Peyer's patch (tissue), 4 donors: ENCODE measurements around the gene MRI1. TPM values are rescaled to one million over a fixed set of nuclear protein-coding genes. Genes with fewer than 3 reads are reported as not detected.

Experiments used
- DNase-seq, 3 donors: peaks; one replicate each; pipeline ENCODE4 v3.0.0-alpha.2; 2017 to 2019
- H3K27ac ChIP-seq, 4 donors: fragments of 200-600 bp; sonication (generic); one replicate each; pipeline ENCODE4 v1.5.1; 2016 to 2019
- H3K27me3 ChIP-seq, 2 donors: fragments of 200-600 bp; sonication (generic); one replicate each; pipeline ENCODE4 v1.5.1; 2019
- H3K36me3 ChIP-seq, 3 donors: fragments of 200-600 bp; sonication (generic); one replicate each; pipeline ENCODE4 v1.5.1; 2016 to 2019
- H3K4me1 ChIP-seq, 4 donors: fragments of 200-600 bp; sonication (generic); one replicate each; pipeline ENCODE4 v1.5.1; 2016 to 2019
- H3K4me3 ChIP-seq, 4 donors: fragments of 200-600 bp; sonication (generic); 1 replicate in 3 of 4; 2 replicates in 1 of 4; pipeline ENCODE4 v1.5.1; 2016 to 2019; ENCODE audit warnings: mild to moderate bottlenecking in 1 of 4
- H3K9me3 ChIP-seq, 4 donors: fragments of 200-600 bp; sonication (generic); one replicate each; pipeline ENCODE4 v1.5.1; 2016 to 2019; ENCODE audit warnings: mild to moderate bottlenecking in 1 of 4
- POLR2A ChIP-seq, 2 donors: fragments of 450-650 bp; IDR thresholded peaks; one replicate each; pipeline ENCODE4 v1.5.1; 2017; ENCODE audit warnings: antibody characterized with exemption in 2 of 2, mild to moderate bottlenecking in 2 of 2, moderate library complexity in 2 of 2
- total RNA-seq, 4 donors: library from RNA; depleted of rRNA; stranded (reverse); fragments of >200 nt; gene quantifications; one replicate each; pipeline ENCODE4 v1.1.0, GENCODE V29; 2016
- TF ChIP-seq, protein P1 (sequence below), 6 experiments: fragments of 450-650 bp in 4 of 6; fragments of 200-600 bp in 2 of 6; sonication (generic) in 1 of 6; IDR thresholded peaks; one replicate each; pipeline ENCODE4 v1.5.1; 2017 to 2019; ENCODE audit warnings: antibody characterized with exemption in 6 of 6, mild to moderate bottlenecking in 3 of 6, moderate library complexity in 1 of 6

MRI1 gene
- total RNA-seq, 4 donors from 2014 or later, result 59.2 to 126 (median 95.7) TPM

- Histone ChIP-seq H3K4me3 (no peak overlapping the region), H3K36me3 (no peaks in the 10 kb centered on the region), H3K27me3 (no peaks in the 10 kb centered on the region), H3K4me1 (peaks cover 0 to 15% (median 5%) of the 10 kb centered on the region in 4 donors), H3K27ac (no peak overlapping the region), H3K9me3 (no peaks in the 10 kb centered on the region)
- DNase-seq, result no peak
- TF ChIP-seq, protein P1, sequence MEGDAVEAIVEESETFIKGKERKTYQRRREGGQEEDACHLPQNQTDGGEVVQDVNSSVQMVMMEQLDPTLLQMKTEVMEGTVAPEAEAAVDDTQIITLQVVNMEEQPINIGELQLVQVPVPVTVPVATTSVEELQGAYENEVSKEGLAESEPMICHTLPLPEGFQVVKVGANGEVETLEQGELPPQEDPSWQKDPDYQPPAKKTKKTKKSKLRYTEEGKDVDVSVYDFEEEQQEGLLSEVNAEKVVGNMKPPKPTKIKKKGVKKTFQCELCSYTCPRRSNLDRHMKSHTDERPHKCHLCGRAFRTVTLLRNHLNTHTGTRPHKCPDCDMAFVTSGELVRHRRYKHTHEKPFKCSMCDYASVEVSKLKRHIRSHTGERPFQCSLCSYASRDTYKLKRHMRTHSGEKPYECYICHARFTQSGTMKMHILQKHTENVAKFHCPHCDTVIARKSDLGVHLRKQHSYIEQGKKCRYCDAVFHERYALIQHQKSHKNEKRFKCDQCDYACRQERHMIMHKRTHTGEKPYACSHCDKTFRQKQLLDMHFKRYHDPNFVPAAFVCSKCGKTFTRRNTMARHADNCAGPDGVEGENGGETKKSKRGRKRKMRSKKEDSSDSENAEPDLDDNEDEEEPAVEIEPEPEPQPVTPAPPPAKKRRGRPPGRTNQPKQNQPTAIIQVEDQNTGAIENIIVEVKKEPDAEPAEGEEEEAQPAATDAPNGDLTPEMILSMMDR (IDR thresholded peaks at IDR 0.05), result no peak
- TF ChIP-seq POLR2A (IDR thresholded peaks at IDR 0.05), result no peak
Measured at GRCh38 chr19:13734751-13735150, 29.6 kb upstream of the MRI1 start.

- no peak overlapping the region for H3K27ac ChIP-seq
- DNase-seq, result no peak
- no peaks in the 10 kb centered on the region for H3K36me3 ChIP-seq
- H3K4me3 ChIP-seq, result no peak overlapping the region
- H3K9me3 ChIP-seq, result no peaks in the 10 kb centered on the region
- TF ChIP-seq POLR2A (IDR thresholded peaks at IDR 0.05), result no peak
- TF ChIP-seq, protein P1 (IDR thresholded peaks at IDR 0.05), result no peak
- no peaks in the 10 kb centered on the region for H3K4me1 ChIP-seq
- no peaks in the 10 kb centered on the region for H3K27me3 ChIP-seq
Measured at GRCh38 chr19:13738073-13738472, 26.2 kb upstream of the MRI1 start.

DNA sequence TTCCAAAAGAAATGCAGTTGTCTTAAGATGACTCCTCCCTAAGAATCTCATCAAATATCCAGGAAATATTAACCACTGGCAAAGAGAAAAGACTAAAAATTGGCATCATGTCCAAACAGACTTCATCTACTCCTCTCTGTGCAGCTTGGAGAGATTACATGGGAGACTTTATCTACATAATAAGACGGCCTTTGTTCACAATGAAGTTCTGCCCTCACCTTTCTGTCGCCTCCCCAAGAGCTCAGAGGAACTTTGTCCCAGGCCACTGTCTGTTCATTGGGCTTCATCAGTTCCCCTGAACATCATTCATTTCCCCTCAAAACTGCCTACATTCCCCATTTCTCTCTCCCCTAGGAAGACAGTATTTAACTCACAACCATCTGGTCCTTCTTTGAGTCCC, 22.4 kb upstream of the MRI1 start:
- H3K4me3 ChIP-seq, result no peak overlapping the region

DNA sequence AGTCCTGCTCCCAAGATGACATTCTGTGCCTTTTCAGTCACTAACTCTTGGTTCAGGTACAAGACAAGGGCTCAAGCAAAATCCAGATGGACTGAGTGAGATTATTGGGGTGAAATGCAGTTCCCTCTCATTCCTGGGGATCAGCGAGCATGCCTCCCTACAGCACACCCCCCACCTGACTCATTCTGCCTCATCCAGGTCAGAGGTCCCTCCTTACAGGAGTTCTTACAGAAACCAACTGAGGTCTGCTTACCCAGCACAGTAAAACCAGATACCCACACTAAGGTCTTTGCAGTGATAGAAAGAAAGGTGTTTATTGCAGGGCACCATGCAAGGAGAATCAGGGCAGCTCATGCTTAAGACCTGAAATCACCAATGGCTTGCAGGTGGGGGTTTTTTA, 21.6 kb upstream of the MRI1 start:
- H3K4me1 ChIP-seq, result no peaks in the 10 kb centered on the region
- no peak overlapping the region for H3K27ac ChIP-seq
- H3K27me3 ChIP-seq, result no peaks in the 10 kb centered on the region
- H3K9me3 ChIP-seq, result no peaks in the 10 kb centered on the region
- H3K36me3 ChIP-seq, result no peaks in the 10 kb centered on the region
- DNase-seq, result no peak
- H3K4me3 ChIP-seq, result no peak overlapping the region
- no peak for TF ChIP-seq POLR2A (IDR thresholded peaks at IDR 0.05)

More for the DNA sequence above, 22.4 kb upstream of the MRI1 start:
- DNase-seq, result no peak
- Histone ChIP-seq H3K27ac (no peak overlapping the region), H3K27me3 (no peaks in the 10 kb centered on the region), H3K9me3 (no peaks in the 10 kb centered on the region), H3K4me1 (no peaks in the 10 kb centered on the region), H3K36me3 (no peaks in the 10 kb centered on the region)
- TF ChIP-seq POLR2A (IDR thresholded peaks at IDR 0.05), result no peak
- TF ChIP-seq, protein P1 (IDR thresholded peaks at IDR 0.05), result no peak

DNA sequence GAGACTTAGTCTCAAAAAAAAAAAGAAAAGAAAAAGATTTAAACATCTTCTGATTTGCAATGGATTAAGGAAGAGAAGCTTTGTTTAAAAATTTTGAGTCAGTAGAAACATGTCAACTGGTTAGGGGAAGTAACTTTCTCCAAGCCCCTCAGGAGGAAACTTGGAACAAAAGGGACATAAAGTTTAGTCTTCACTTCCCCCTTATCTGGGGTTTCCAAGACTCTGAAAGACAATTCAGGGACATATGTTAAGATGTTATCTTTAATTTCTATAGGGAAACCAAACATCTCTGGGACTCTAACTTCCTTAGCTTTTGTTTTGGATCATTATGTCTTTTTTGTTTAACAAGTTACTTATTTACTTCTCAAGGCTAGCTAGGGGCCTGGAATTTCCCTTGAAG, 20.1 kb upstream of the MRI1 start:
- H3K27ac ChIP-seq, result no peak overlapping the region
- H3K27me3 ChIP-seq, result no peaks in the 10 kb centered on the region
- TF ChIP-seq, protein P1 (IDR thresholded peaks at IDR 0.05), result no peak
- no peak for TF ChIP-seq POLR2A (IDR thresholded peaks at IDR 0.05)
- DNase-seq, result no peak
- no peak overlapping the region for H3K4me3 ChIP-seq
- H3K36me3 ChIP-seq, result no peaks in the 10 kb centered on the region
- H3K4me1 ChIP-seq, result peaks cover 0 to 8% (median 0%) of the 10 kb centered on the region in 4 donors
- H3K9me3 ChIP-seq, result no peaks in the 10 kb centered on the region

DNA sequence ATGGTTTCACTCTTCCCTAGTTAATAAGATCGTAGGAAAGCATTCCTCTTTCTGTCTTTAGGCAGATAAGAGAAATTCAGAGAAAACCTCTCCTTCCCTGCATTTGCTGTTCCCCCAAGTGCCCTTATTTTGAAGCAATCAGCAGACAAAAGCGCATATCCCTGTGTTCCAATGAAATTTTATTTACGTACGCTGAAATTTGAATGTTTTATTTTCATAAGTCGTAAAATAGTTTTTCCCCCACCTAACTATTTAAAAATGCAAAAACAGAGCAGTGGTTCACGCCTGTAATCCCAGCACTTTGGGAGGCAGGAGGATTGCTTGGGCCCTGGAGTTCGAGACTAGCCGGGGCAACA, 17.2 kb upstream of the MRI1 start:
- Histone ChIP-seq H3K27ac (peak overlapping the region; percentile 81 to 93 (median 90)), H3K27me3 (no peaks in the 10 kb centered on the region), H3K36me3 (peaks cover 0 to 12% (median 0%) of the 10 kb centered on the region in 3 donors), H3K4me1 (peaks cover 0 to 19% (median 0%) of the 10 kb centered on the region in 4 donors), H3K4me3 (peak overlapping the region; percentile 64 to 87 (median 76)), H3K9me3 (no peaks in the 10 kb centered on the region)
- DNase-seq, result no peak
- TF ChIP-seq, protein P1 (IDR thresholded peaks at IDR 0.05), result no peak
- TF ChIP-seq POLR2A (IDR thresholded peaks at IDR 0.05), result no peak
